IPS-18c (cell line): ENCODE measurements around the gene CAVIN2.

Source experiments
- H3K4me3 ChIP-seq: 2 replicates; pipeline ENCODE4 v1.7.0; 2013; ENCODE audit warnings: low read depth, mild to moderate bottlenecking, low read length, moderate library complexity; ENCODE audit not compliant: insufficient read depth
- H3K9me3 ChIP-seq: one replicate; pipeline ENCODE4 v1.6.1; 2013; ENCODE audit warnings: mild to moderate bottlenecking, low read length, moderate library complexity; ENCODE audit not compliant: control insufficient read depth, insufficient read depth

Gene CAVIN2

GRCh38 chr2:191831410-191831994 lies 15.4 kb downstream of the CAVIN2 start:
- Histone ChIP-seq H3K9me3 (no peaks in the 10 kb centered on the region), H3K4me3 (no peak overlapping the region)

GRCh38 chr2:191824398-191824797 lies 22.5 kb downstream of the CAVIN2 start:
- Histone ChIP-seq H3K9me3 (no peaks in the 10 kb centered on the region), H3K4me3 (no peak overlapping the region)

- H3K9me3 ChIP-seq, result no peaks in the 10 kb centered on the region
- no peak overlapping the region for H3K4me3 ChIP-seq
Measured at GRCh38 chr2:191821078-191821477, 25.8 kb downstream of the CAVIN2 start.

GRCh38 chr2:191818725-191819350 lies 28.1 kb downstream of the CAVIN2 start:
- H3K4me3 ChIP-seq, result no peak overlapping the region

GRCh38 chr2:191818133-191818532 lies 28.8 kb downstream of the CAVIN2 start:
- H3K4me3 ChIP-seq, result no peak overlapping the region

More at GRCh38 chr2:191818725-191819350, 28.1 kb downstream of the CAVIN2 start:
- H3K9me3 ChIP-seq, result no peaks in the 10 kb centered on the region

GRCh38 chr2:191815010-191815409 lies 31.9 kb downstream of the CAVIN2 start:
- Histone ChIP-seq H3K9me3 (no peaks in the 10 kb centered on the region), H3K4me3 (no peak overlapping the region)

More at GRCh38 chr2:191818133-191818532, 28.8 kb downstream of the CAVIN2 start:
- no peaks in the 10 kb centered on the region for H3K9me3 ChIP-seq

- Histone ChIP-seq H3K4me3 (no peak overlapping the region), H3K9me3 (no peaks in the 10 kb centered on the region)
Measured at GRCh38 chr2:191813943-191814342, 32.9 kb downstream of the CAVIN2 start.

- H3K9me3 ChIP-seq, result no peaks in the 10 kb centered on the region
- no peak overlapping the region for H3K4me3 ChIP-seq
Measured at GRCh38 chr2:191811807-191812602, 34.9 kb downstream of the CAVIN2 start.

GRCh38 chr2:191806396-191806795 lies 40.5 kb downstream of the CAVIN2 start:
- Histone ChIP-seq H3K4me3 (no peak overlapping the region), H3K9me3 (no peaks in the 10 kb centered on the region)

- Histone ChIP-seq H3K4me3 (no peak overlapping the region), H3K9me3 (no peaks in the 10 kb centered on the region)
Measured at GRCh38 chr2:191804766-191805165, 42.1 kb downstream of the CAVIN2 start.

- Histone ChIP-seq H3K4me3 (no peak overlapping the region), H3K9me3 (no peaks in the 10 kb centered on the region)
Measured at GRCh38 chr2:191803007-191803406, 43.9 kb downstream of the CAVIN2 start.

- no peak overlapping the region for H3K4me3 ChIP-seq
- no peaks in the 10 kb centered on the region for H3K9me3 ChIP-seq
Measured at GRCh38 chr2:191802180-191802579, 44.7 kb downstream of the CAVIN2 start.

- H3K4me3 ChIP-seq, result no peak overlapping the region
- no peaks in the 10 kb centered on the region for H3K9me3 ChIP-seq
Measured at GRCh38 chr2:191800874-191801273, 46.0 kb downstream of the CAVIN2 start.

GRCh38 chr2:191799526-191799925 lies 47.4 kb downstream of the CAVIN2 start:
- no peak overlapping the region for H3K4me3 ChIP-seq
- no peaks in the 10 kb centered on the region for H3K9me3 ChIP-seq

- Histone ChIP-seq H3K9me3 (peaks cover 1% of the 10 kb centered on the region), H3K4me3 (no peak overlapping the region)
Measured at GRCh38 chr2:191797942-191798876, 48.7 kb downstream of the CAVIN2 start.

- H3K4me3 ChIP-seq, result no peak overlapping the region
- H3K9me3 ChIP-seq, result peaks cover 3% of the 10 kb centered on the region
Measured at GRCh38 chr2:191797500-191797899, 49.4 kb downstream of the CAVIN2 start.

GRCh38 chr2:191795715-191796114 lies 51.2 kb downstream of the CAVIN2 start:
- Histone ChIP-seq H3K9me3 (peaks cover 3% of the 10 kb centered on the region), H3K4me3 (no peak overlapping the region)
